ENCODE measurements around the gene OSGEPL1.
A peak's percentile ranks its signal among the peaks of the same experiment; 100 is the strongest.
"Not testable (repeated sequence)": the region's sequence is repeated elsewhere in the genome, so short reads cannot be mapped to it uniquely, and the experiment has no call there.

OSGEPL1 gene

GRCh38 chr2:189726849-189727248 is 35.7 kb downstream of the OSGEPL1 start:
- no peak for DNase-seq

- DNase-seq = no peak
These were observed 36.3 kb downstream of the OSGEPL1 start for GRCh38 chr2:189726271-189726670.

GRCh38 chr2:189723192-189723591 is 39.4 kb downstream of the OSGEPL1 start:
- DNase-seq = no peak

GRCh38 chr2:189719571-189719970 is 43.0 kb downstream of the OSGEPL1 start:
- no peak for DNase-seq

GRCh38 chr2:189717593-189717992 is 45.0 kb downstream of the OSGEPL1 start:
- DNase-seq = not testable (repeated sequence)

GRCh38 chr2:189709501-189710221 is 52.9 kb downstream of the OSGEPL1 start:
- no peak for DNase-seq

- DNase-seq = no peak
These were observed 60.5 kb downstream of the OSGEPL1 start for GRCh38 chr2:189702071-189702470.

- no peak for DNase-seq
These were observed 61.9 kb downstream of the OSGEPL1 start for GRCh38 chr2:189700681-189701080.

- DNase-seq = peak; percentile 69
These were observed 64.3 kb downstream of the OSGEPL1 start for GRCh38 chr2:189698020-189698887.
